ENCODE data around the gene ACAA1. TPM values are rescaled to one million over a fixed set of nuclear protein-coding genes. Genes with fewer than 3 reads are reported as not detected.

ACAA1 gene
- total and polyA plus RNA-seq, 2 of the 13 experiments (the other 11 are each of a cell fraction or from before 2014, with no cell fraction given): 60.8 to 188 TPM

DNA sequence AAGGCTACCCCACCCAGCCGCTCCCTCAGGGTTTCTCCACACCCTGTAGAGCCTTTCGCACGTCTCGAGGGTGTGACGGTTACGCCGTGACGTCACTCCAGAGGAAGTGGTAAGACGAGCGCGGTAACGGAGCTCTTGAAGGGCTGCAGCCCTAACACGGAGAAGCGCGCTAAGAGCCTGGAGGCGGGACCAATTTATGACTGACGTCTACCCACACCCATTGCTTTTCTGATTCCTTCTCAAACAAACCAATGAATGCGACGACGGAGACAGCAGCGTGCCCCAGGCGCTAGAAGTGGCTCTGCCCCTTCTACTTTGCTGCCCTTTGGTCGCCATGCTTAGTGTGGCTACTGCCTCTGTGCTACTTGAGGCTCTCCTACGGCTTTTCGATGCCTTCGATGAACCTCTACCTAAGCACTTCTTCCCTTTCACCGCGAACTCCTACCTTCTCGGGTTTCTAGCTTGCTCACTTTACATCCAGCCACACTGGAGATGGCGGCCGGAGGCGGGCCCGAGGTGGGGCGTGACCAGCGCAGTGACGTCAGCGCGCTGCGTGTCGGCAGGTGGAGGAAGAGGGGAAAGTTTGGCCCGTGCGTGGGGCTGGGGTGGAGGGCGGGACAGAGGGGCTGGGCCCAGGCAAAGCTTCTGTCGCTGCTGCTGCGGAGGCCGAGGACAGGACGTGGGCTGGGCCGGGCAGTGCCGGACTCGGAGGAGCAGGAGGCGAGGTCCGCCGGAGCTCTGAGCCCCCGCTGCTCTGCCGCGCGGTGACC is 28.2 kb upstream of the ACAA1 start, which contains the start of gene OXSR1 (continued):
- TF ChIP-seq ZEB1 (IDR thresholded peaks at IDR 0.05; ENCODE audit: insufficient replicate concordance, low read depth) (peak; percentile 68), ZNF451 (CRISPR knock-in tag; IDR thresholded peaks at IDR 0.05) (peak; percentile 21; the same call in 1 of the 2 replicates), DR1 (CRISPR knock-in tag; IDR thresholded peaks at IDR 0.05) (peak; percentile 69; the same call in 1 of the 2 replicates), ZFP1 (CRISPR knock-in tag; IDR thresholded peaks at IDR 0.05) (peak; percentile 29; the same call in 1 of the 2 replicates), ZSCAN20 (CRISPR knock-in tag; IDR thresholded peaks at IDR 0.05; ENCODE audit: borderline replicate concordance) (no peak), POGZ (CRISPR knock-in tag; IDR thresholded peaks at IDR 0.05) (peak; percentile 66; the same call in 1 of the 2 replicates), ZNF230 (CRISPR knock-in tag; IDR thresholded peaks at IDR 0.05) (no peak), PCBP1 (IDR thresholded peaks at IDR 0.05; ENCODE audit: borderline replicate concordance, low read depth, low read length) (0 out of 2 replicates have a peak, but pooled peaks have one; percentile 12), EHMT2 (IDR thresholded peaks at IDR 0.05; ENCODE audit: borderline replicate concordance, low read depth, low read length) (0 out of 2 replicates have a peak, but pooled peaks have one; percentile 32), HIVEP1 (CRISPR knock-in tag; IDR thresholded peaks at IDR 0.05) (no peak), DPF2 (CRISPR knock-in tag; IDR thresholded peaks at IDR 0.05; ENCODE audit: borderline replicate concordance, low read depth) (no peak), ATF7 (IDR thresholded peaks at IDR 0.05) (peak; percentile 94), ATF7 (CRISPR knock-in tag; IDR thresholded peaks at IDR 0.05) (no peak), ZNF550 (CRISPR knock-in tag; IDR thresholded peaks at IDR 0.05; ENCODE audit: borderline replicate concordance) (no peak)
- TF ChIP-seq, protein P1, sequence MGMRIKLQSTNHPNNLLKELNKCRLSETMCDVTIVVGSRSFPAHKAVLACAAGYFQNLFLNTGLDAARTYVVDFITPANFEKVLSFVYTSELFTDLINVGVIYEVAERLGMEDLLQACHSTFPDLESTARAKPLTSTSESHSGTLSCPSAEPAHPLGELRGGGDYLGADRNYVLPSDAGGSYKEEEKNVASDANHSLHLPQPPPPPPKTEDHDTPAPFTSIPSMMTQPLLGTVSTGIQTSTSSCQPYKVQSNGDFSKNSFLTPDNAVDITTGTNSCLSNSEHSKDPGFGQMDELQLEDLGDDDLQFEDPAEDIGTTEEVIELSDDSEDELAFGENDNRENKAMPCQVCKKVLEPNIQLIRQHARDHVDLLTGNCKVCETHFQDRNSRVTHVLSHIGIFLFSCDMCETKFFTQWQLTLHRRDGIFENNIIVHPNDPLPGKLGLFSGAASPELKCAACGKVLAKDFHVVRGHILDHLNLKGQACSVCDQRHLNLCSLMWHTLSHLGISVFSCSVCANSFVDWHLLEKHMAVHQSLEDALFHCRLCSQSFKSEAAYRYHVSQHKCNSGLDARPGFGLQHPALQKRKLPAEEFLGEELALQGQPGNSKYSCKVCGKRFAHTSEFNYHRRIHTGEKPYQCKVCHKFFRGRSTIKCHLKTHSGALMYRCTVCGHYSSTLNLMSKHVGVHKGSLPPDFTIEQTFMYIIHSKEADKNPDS (CRISPR knock-in tag; IDR thresholded peaks at IDR 0.05): peak; percentile 42; the same call in 1 of the 2 replicates
- TF ChIP-seq, protein P2, sequence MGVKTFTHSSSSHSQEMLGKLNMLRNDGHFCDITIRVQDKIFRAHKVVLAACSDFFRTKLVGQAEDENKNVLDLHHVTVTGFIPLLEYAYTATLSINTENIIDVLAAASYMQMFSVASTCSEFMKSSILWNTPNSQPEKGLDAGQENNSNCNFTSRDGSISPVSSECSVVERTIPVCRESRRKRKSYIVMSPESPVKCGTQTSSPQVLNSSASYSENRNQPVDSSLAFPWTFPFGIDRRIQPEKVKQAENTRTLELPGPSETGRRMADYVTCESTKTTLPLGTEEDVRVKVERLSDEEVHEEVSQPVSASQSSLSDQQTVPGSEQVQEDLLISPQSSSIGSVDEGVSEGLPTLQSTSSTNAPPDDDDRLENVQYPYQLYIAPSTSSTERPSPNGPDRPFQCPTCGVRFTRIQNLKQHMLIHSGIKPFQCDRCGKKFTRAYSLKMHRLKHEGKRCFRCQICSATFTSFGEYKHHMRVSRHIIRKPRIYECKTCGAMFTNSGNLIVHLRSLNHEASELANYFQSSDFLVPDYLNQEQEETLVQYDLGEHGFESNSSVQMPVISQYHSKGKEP (CRISPR knock-in tag; IDR thresholded peaks at IDR 0.05): peak; percentile 48; the same call in 1 of the 2 replicates
- TF ChIP-seq, protein P3, sequence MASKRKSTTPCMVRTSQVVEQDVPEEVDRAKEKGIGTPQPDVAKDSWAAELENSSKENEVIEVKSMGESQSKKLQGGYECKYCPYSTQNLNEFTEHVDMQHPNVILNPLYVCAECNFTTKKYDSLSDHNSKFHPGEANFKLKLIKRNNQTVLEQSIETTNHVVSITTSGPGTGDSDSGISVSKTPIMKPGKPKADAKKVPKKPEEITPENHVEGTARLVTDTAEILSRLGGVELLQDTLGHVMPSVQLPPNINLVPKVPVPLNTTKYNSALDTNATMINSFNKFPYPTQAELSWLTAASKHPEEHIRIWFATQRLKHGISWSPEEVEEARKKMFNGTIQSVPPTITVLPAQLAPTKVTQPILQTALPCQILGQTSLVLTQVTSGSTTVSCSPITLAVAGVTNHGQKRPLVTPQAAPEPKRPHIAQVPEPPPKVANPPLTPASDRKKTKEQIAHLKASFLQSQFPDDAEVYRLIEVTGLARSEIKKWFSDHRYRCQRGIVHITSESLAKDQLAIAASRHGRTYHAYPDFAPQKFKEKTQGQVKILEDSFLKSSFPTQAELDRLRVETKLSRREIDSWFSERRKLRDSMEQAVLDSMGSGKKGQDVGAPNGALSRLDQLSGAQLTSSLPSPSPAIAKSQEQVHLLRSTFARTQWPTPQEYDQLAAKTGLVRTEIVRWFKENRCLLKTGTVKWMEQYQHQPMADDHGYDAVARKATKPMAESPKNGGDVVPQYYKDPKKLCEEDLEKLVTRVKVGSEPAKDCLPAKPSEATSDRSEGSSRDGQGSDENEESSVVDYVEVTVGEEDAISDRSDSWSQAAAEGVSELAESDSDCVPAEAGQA (IDR thresholded peaks at IDR 0.05; ENCODE audit: low read depth): peak; percentile 99
- TF ChIP-seq, protein P3 (CRISPR knock-in tag; IDR thresholded peaks at IDR 0.05; ENCODE audit: borderline replicate concordance): no peak
- TF ChIP-seq, protein P4, sequence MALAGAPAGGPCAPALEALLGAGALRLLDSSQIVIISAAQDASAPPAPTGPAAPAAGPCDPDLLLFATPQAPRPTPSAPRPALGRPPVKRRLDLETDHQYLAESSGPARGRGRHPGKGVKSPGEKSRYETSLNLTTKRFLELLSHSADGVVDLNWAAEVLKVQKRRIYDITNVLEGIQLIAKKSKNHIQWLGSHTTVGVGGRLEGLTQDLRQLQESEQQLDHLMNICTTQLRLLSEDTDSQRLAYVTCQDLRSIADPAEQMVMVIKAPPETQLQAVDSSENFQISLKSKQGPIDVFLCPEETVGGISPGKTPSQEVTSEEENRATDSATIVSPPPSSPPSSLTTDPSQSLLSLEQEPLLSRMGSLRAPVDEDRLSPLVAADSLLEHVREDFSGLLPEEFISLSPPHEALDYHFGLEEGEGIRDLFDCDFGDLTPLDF (CRISPR knock-in tag; IDR thresholded peaks at IDR 0.05): peak; percentile 91
